Skin epidermis (tissue), 12 donors: ENCODE measurements around the gene SLC25A48.

Source experiments
- H3K27ac ChIP-seq, 21 experiments: fragments of 200-600 bp; sonication (generic) in 11 of 21; one replicate each; pipeline ENCODE4 v1.5.0; 2020; ENCODE audit warnings: mild to moderate bottlenecking in 3 of 21, inconsistent platforms in 2 of 21, moderate library complexity in 2 of 21
- H3K4me3 ChIP-seq, 7 experiments: fragments of 200-600 bp; sonication (generic) in 2 of 7; one replicate each; pipeline ENCODE4 v1.5.0; 2020; ENCODE audit warnings: inconsistent platforms in 2 of 7, mild to moderate bottlenecking in 2 of 7, moderate library complexity in 1 of 7

SLC25A48 gene

GRCh38 chr5:135834639-135835529 is at the start of gene SLC25A48:
Gene SLC25A48 (plus strand): TSS chr5:135834663. CDS start chr5:135834848, 185 bp downstream.
- Histone ChIP-seq H3K27ac (no peak within 1 kb of the TSS), H3K4me3 (peak within 1 kb of the TSS; percentile 1 to 46 (median 23))

GRCh38 chr5:135800656-135801055 is 33.8 kb upstream of the SLC25A48 start:
- Histone ChIP-seq H3K4me3 (no peak overlapping the region), H3K27ac (no peak overlapping the region)

GRCh38 chr5:135810188-135810943 is 24.1 kb upstream of the SLC25A48 start:
- Histone ChIP-seq H3K27ac (no peak overlapping the region), H3K4me3 (no peak overlapping the region)

- Histone ChIP-seq H3K27ac (no peak overlapping the region), H3K4me3 (no peak overlapping the region)
Observed at GRCh38 chr5:135811007-135811406, 23.5 kb upstream of the SLC25A48 start.

- Histone ChIP-seq H3K27ac (no peak overlapping the region), H3K4me3 (no peak overlapping the region)
Observed at GRCh38 chr5:135813758-135814157, 20.7 kb upstream of the SLC25A48 start.

GRCh38 chr5:135814316-135814715 is 20.1 kb upstream of the SLC25A48 start:
- no peak overlapping the region for H3K4me3 ChIP-seq
- H3K27ac ChIP-seq: no peak overlapping the region

- Histone ChIP-seq H3K4me3 (no peak overlapping the region), H3K27ac (no peak overlapping the region)
Observed at GRCh38 chr5:135814812-135815211, 19.7 kb upstream of the SLC25A48 start.

- Histone ChIP-seq H3K4me3 (no peak overlapping the region), H3K27ac (no peak overlapping the region)
Observed at GRCh38 chr5:135821061-135821801, 13.2 kb upstream of the SLC25A48 start.

- Histone ChIP-seq H3K4me3 (no peak overlapping the region), H3K27ac (peak overlapping the region in 1 of 21 experiments; percentile 25)
Observed at GRCh38 chr5:135821802-135822201, 12.7 kb upstream of the SLC25A48 start.

- no peak overlapping the region for H3K4me3 ChIP-seq
- H3K27ac ChIP-seq: peak overlapping the region in 1 of 21 experiments; percentile 25
Observed at GRCh38 chr5:135822286-135822685, 12.2 kb upstream of the SLC25A48 start.

- Histone ChIP-seq H3K4me3 (no peak overlapping the region), H3K27ac (no peak overlapping the region)
Observed at GRCh38 chr5:135822959-135823358, 11.5 kb upstream of the SLC25A48 start.

- Histone ChIP-seq H3K27ac (no peak overlapping the region), H3K4me3 (no peak overlapping the region)
Observed at GRCh38 chr5:135823881-135824280, 10.6 kb upstream of the SLC25A48 start.

GRCh38 chr5:135824541-135825041 is 9.9 kb upstream of the SLC25A48 start:
- Histone ChIP-seq H3K27ac (no peak overlapping the region), H3K4me3 (no peak overlapping the region)

- Histone ChIP-seq H3K27ac (no peak overlapping the region), H3K4me3 (no peak overlapping the region)
Observed at GRCh38 chr5:135825373-135826220, 8.9 kb upstream of the SLC25A48 start.

GRCh38 chr5:135826221-135826525 is 8.3 kb upstream of the SLC25A48 start:
- Histone ChIP-seq H3K27ac (no peak overlapping the region), H3K4me3 (no peak overlapping the region)

- H3K4me3 ChIP-seq: no peak overlapping the region
- H3K27ac ChIP-seq: no peak overlapping the region
Observed at GRCh38 chr5:135826994-135827671, 7.3 kb upstream of the SLC25A48 start.

- Histone ChIP-seq H3K27ac (no peak overlapping the region), H3K4me3 (no peak overlapping the region)
Observed at GRCh38 chr5:135827965-135828781, 6.3 kb upstream of the SLC25A48 start.

GRCh38 chr5:135828782-135829127 is 5.7 kb upstream of the SLC25A48 start:
- H3K27ac ChIP-seq: no peak overlapping the region
- no peak overlapping the region for H3K4me3 ChIP-seq
